HuH-7 (cell line): ENCODE results near the gene ZNF462.
A peak's percentile ranks its signal among the peaks of the same experiment; 100 is the strongest.

Experiments
- DNase-seq: peaks from one replicate; pipeline ENCODE4 v3.0.0; 2011; ENCODE audit warnings: low spot score

Gene ZNF462

GRCh38 chr9:106929471-106930177, 66.7 kb downstream of the ZNF462 start:
- no peak for DNase-seq

- DNase-seq = peak; percentile 50
Observed at GRCh38 chr9:106930477-106930876, 67.5 kb downstream of the ZNF462 start.

- no peak for DNase-seq
Observed at GRCh38 chr9:106931466-106931865, 68.5 kb downstream of the ZNF462 start.

GRCh38 chr9:106932178-106932577, 69.2 kb downstream of the ZNF462 start:
- DNase-seq = no peak

GRCh38 chr9:106932675-106933074, 69.7 kb downstream of the ZNF462 start:
- DNase-seq = no peak

- no peak for DNase-seq
Observed at GRCh38 chr9:106933470-106933869, 70.5 kb downstream of the ZNF462 start.

- DNase-seq = no peak
Observed at GRCh38 chr9:106934442-106935238, 71.7 kb downstream of the ZNF462 start.

- no peak for DNase-seq
Observed at GRCh38 chr9:106936680-106937079, 73.7 kb downstream of the ZNF462 start.

GRCh38 chr9:106941916-106942315, 79.0 kb downstream of the ZNF462 start:
- no peak for DNase-seq

- no peak for DNase-seq
Observed at GRCh38 chr9:106945727-106946660, 83.0 kb downstream of the ZNF462 start.

- DNase-seq = no peak
Observed at GRCh38 chr9:106947106-106947900, 84.3 kb downstream of the ZNF462 start.

GRCh38 chr9:106953174-106953573, 90.2 kb downstream of the ZNF462 start:
- DNase-seq = no peak

GRCh38 chr9:106954558-106954957, 91.6 kb downstream of the ZNF462 start:
- DNase-seq = no peak

GRCh38 chr9:106954974-106955850, 92.2 kb downstream of the ZNF462 start:
- no peak for DNase-seq

- DNase-seq = no peak
Observed at GRCh38 chr9:106956971-106957370, 94.0 kb downstream of the ZNF462 start.

- no peak for DNase-seq
Observed at GRCh38 chr9:106958955-106959657, 96.1 kb downstream of the ZNF462 start.

GRCh38 chr9:106960258-106960657, 97.3 kb downstream of the ZNF462 start:
- no peak for DNase-seq

- DNase-seq = no peak
Observed at GRCh38 chr9:106961623-106962022, 98.7 kb downstream of the ZNF462 start.

GRCh38 chr9:106962122-106962521, 99.2 kb downstream of the ZNF462 start:
- DNase-seq = no peak
